Stomach (tissue), 9 donors: ENCODE results near the gene CAV1. TPM values are rescaled to one million over a fixed set of nuclear protein-coding genes. Genes with fewer than 3 reads are reported as not detected.
A peak's percentile ranks its signal among the peaks of the same experiment; 100 is the strongest.

Source experiments
- DNase-seq, 2 donors: peaks; one replicate each; pipeline versions ENCODE4 v3.0.0 to v3.0.0-alpha.2; 2013 to 2019
- H3K27ac ChIP-seq, 5 donors: fragments of 200-600 bp in 4 of 5; sonication (generic) in 4 of 5; one replicate each; pipeline ENCODE4 v1.5.1; 2013 to 2019; ENCODE audit warnings: mild to moderate bottlenecking in 1 of 5, moderate library complexity in 1 of 5
- H3K27me3 ChIP-seq, 3 donors: fragments of 200-600 bp; sonication (generic); one replicate each; pipeline ENCODE4 v1.5.1; 2017 to 2019; ENCODE audit warnings: mixed run types in 1 of 3
- H3K36me3 ChIP-seq, 4 donors: fragments of 200-600 bp; sonication (generic); 1 replicate in 3 of 4; 2 replicates in 1 of 4; pipeline ENCODE4 v1.5.1; 2016 to 2019
- H3K4me1 ChIP-seq, 4 donors: fragments of 200-600 bp; sonication (generic); one replicate each; pipeline ENCODE4 v1.5.1; 2016 to 2019
- H3K4me3 ChIP-seq, 4 donors: fragments of 200-600 bp; sonication (generic) in 3 of 4; one replicate each; pipeline ENCODE4 v1.5.1; 2016 to 2019; ENCODE audit warnings: mild to moderate bottlenecking in 1 of 4
- H3K9me3 ChIP-seq, 4 donors: fragments of 200-600 bp; sonication (generic); one replicate each; pipeline ENCODE4 v1.5.1; 2016 to 2019
- CTCF ChIP-seq, 7 experiments: fragments of 450-650 bp in 4 of 7; fragments of 200-600 bp in 3 of 7; sonication (generic) in 3 of 7; IDR thresholded peaks; one replicate each; pipeline ENCODE4 v1.5.1; 2016 to 2019; ENCODE audit warnings: antibody characterized with exemption in 7 of 7, control low read depth in 2 of 7, mild to moderate bottlenecking in 1 of 7
- EP300 ChIP-seq: sonication (generic); formaldehyde crosslinking; IDR thresholded peaks from one replicate; pipeline ENCODE4 v1.6.1; 2017; ENCODE audit warnings: antibody characterized with exemption
- POLR2A ChIP-seq, 4 donors: fragments of 450-650 bp; IDR thresholded peaks; one replicate each; pipeline ENCODE4 v1.6.1; 2016; ENCODE audit warnings: antibody characterized with exemption in 4 of 4, control low read depth in 2 of 4, mild to moderate bottlenecking in 1 of 4, moderate library complexity in 1 of 4
- POLR2AphosphoS5 ChIP-seq, 3 donors: sonication (generic); formaldehyde crosslinking; IDR thresholded peaks; one replicate each; pipeline ENCODE4 v1.6.1; 2016; ENCODE audit warnings: antibody characterized with exemption in 3 of 3
- WGBS, 5 donors: extraction: QIAGEN DNeasy Blood & Tissue Kit in 3 of 5; methylation state at CpG; one replicate each; pipeline versions ENCODE4 v1.1.5 to v1.1.7; 2013 to 2018; 5-methylcytosine and 5-hydroxymethylcytosine counted together
- intact Hi-C: fragments of 100-400 bp; cut with DNase I; formaldehyde crosslinking; loops from one replicate; pipeline ENCODE4 v1.15.1; 2023; ENCODE audit warnings: low total_unique reads
- polyA plus RNA-seq, 3 donors: library from polyadenylated mRNA; stranded (reverse); fragments of 200-250 nt; gene quantifications; one replicate each; pipeline ENCODE4 v1.2.3, GENCODE V29; 2013
- total RNA-seq, 5 donors: library from RNA; depleted of rRNA; stranded (reverse); fragments of >200 nt; gene quantifications; one replicate each; pipeline versions ENCODE4 v1.1.0 to v1.2.3, GENCODE V29; 2014 to 2016
- donor health status: healthy with polysubstance abuse.
- donor health status: Bipolar disorder and iron deficiency.
- donor health status: healthy.

Gene CAV1
- total and polyA plus RNA-seq, 8 donors, result 18.5 to 719 (median 86.7) TPM

- Histone ChIP-seq H3K36me3 (peaks cover 0 to 11% (median 1%) of the 10 kb centered on the region in 4 donors), H3K4me1 (peaks cover 0 to 43% (median 16%) of the 10 kb centered on the region in 4 donors), H3K9me3 (no peaks in the 10 kb centered on the region), H3K27ac (peak overlapping the region in 4 of 5 donors; percentile 53 to 78 (median 71)), H3K4me3 (no peak overlapping the region), H3K27me3 (no peaks in the 10 kb centered on the region)
- no peak for TF ChIP-seq EP300
- no peak for TF ChIP-seq POLR2AphosphoS5 (IDR thresholded peaks at IDR 0.05)
- no peak for TF ChIP-seq POLR2A (IDR thresholded peaks at IDR 0.05)
- no peak for TF ChIP-seq CTCF (IDR thresholded peaks at IDR 0.05)
- DNase-seq, result no peak
- intact Hi-C loops, result no loop called here
These were observed 14.0 kb upstream of the CAV1 start for GRCh38 chr7:116510795-116511194.

- H3K4me1 ChIP-seq, result peaks cover 0 to 42% (median 13%) of the 10 kb centered on the region in 4 donors
- peaks cover 0 to 9% (median 0%) of the 10 kb centered on the region in 4 donors for H3K36me3 ChIP-seq
- H3K27me3 ChIP-seq, result no peaks in the 10 kb centered on the region
- TF ChIP-seq EP300 (no peak), POLR2AphosphoS5 (IDR thresholded peaks at IDR 0.05) (no peak), CTCF (IDR thresholded peaks at IDR 0.05) (no peak), POLR2A (IDR thresholded peaks at IDR 0.05) (no peak)
- intact Hi-C loops, result no loop called here
- H3K9me3 ChIP-seq, result no peaks in the 10 kb centered on the region
- 40 to 58% (median 49%) methylated on average over 12 of the region's 12 CpGs for WGBS, 5 donors
- DNase-seq, result peak in 1 of 2 donors; percentile 39
- peak overlapping the region; percentile 29 to 42 (median 34) for H3K4me3 ChIP-seq
- H3K27ac ChIP-seq, result peak overlapping the region; percentile 53 to 78 (median 69)
These were observed 13.0 kb upstream of the CAV1 start for GRCh38 chr7:116511552-116512519.

GRCh38 chr7:116512520-116513188 lies 12.2 kb upstream of the CAV1 start:
- TF ChIP-seq EP300 (no peak), POLR2A (IDR thresholded peaks at IDR 0.05) (no peak), CTCF (IDR thresholded peaks at IDR 0.05) (no peak), POLR2AphosphoS5 (IDR thresholded peaks at IDR 0.05) (no peak)
- peak overlapping the region in 3 of 4 donors; percentile 29 to 42 (median 29) for H3K4me3 ChIP-seq
- no peaks in the 10 kb centered on the region for H3K9me3 ChIP-seq
- peaks cover 0 to under 1% (median 0%) of the 10 kb centered on the region in 4 donors for H3K36me3 ChIP-seq
- intact Hi-C loops, result no loop called here
- H3K4me1 ChIP-seq, result peaks cover 0 to 42% (median 13%) of the 10 kb centered on the region in 4 donors
- peak overlapping the region; percentile 17 to 78 (median 69) for H3K27ac ChIP-seq
- no peaks in the 10 kb centered on the region for H3K27me3 ChIP-seq
- 47 to 54% (median 53%) methylated on average over 4 of the region's 4 CpGs for WGBS, 5 donors
- no peak for DNase-seq

GRCh38 chr7:116515584-116515983 lies 9.3 kb upstream of the CAV1 start:
- H3K27ac ChIP-seq, result no peak overlapping the region

More at GRCh38 chr7:116515584-116515983, 9.3 kb upstream of the CAV1 start:
- Histone ChIP-seq H3K4me1 (peaks cover 0 to 35% (median 13%) of the 10 kb centered on the region in 4 donors), H3K27me3 (no peaks in the 10 kb centered on the region), H3K9me3 (no peaks in the 10 kb centered on the region), H3K36me3 (no peaks in the 10 kb centered on the region), H3K4me3 (no peak overlapping the region)
- TF ChIP-seq CTCF (IDR thresholded peaks at IDR 0.05) (no peak), EP300 (no peak), POLR2AphosphoS5 (IDR thresholded peaks at IDR 0.05) (no peak), POLR2A (IDR thresholded peaks at IDR 0.05) (no peak)
- intact Hi-C loops, result no loop called here
- DNase-seq, result no peak
